Fibroblast of mammary gland (primary cell): ENCODE results near the gene DENND5B.
"Not testable (repeated sequence)": the region's sequence is repeated elsewhere in the genome, so short reads cannot be mapped to it uniquely, and the experiment has no call there.

Experiments
- DNase-seq: peaks from one replicate; pipeline ENCODE4 v3.0.0-alpha.2; 2010; ENCODE audit warnings: low read depth
- H3K4me3 ChIP-seq: 2 replicates; pipeline ENCODE4 v1.5.1; 2011; ENCODE audit warnings: low read depth, mild to moderate bottlenecking, low read length, moderate library complexity; ENCODE audit not compliant: control insufficient read depth
- TF ChIP-seq, protein P1 (sequence below): conservative IDR thresholded peaks from 2 replicates; pipeline ENCODE4 v1.5.1; 2011; ENCODE audit warnings: low read depth, low read length, inconsistent platforms; ENCODE audit not compliant: control insufficient read depth, insufficient read depth

The DENND5B gene

DNA sequence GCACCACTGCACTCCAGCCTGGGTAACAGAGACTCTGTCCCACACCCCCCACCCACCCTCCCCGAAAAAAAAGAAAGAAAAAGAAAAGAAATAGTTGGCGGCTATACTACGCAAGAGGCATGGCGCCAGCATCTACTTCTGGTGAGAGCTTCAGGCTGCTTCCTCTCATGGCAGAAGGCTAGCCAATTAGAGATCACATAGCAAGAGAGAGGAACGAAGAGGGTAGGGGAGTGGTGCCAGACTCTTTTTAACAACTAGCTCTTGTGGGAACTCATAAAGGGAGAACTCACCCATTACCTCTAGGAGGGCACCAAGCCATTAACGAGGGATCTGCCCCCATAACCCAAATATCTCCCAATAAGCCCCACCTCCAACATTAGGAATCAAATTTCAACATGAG, 6.2 kb downstream of the DENND5B start:
- no peak overlapping the region for H3K4me3 ChIP-seq
- TF ChIP-seq, protein P1, sequence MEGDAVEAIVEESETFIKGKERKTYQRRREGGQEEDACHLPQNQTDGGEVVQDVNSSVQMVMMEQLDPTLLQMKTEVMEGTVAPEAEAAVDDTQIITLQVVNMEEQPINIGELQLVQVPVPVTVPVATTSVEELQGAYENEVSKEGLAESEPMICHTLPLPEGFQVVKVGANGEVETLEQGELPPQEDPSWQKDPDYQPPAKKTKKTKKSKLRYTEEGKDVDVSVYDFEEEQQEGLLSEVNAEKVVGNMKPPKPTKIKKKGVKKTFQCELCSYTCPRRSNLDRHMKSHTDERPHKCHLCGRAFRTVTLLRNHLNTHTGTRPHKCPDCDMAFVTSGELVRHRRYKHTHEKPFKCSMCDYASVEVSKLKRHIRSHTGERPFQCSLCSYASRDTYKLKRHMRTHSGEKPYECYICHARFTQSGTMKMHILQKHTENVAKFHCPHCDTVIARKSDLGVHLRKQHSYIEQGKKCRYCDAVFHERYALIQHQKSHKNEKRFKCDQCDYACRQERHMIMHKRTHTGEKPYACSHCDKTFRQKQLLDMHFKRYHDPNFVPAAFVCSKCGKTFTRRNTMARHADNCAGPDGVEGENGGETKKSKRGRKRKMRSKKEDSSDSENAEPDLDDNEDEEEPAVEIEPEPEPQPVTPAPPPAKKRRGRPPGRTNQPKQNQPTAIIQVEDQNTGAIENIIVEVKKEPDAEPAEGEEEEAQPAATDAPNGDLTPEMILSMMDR, result no peak
- no peak for DNase-seq

- H3K4me3 ChIP-seq, result no peak overlapping the region
- no peak for DNase-seq
- TF ChIP-seq, protein P1, result no peak
These were observed 7.1 kb downstream of the DENND5B start for GRCh38 chr12:31583878-31584277.

DNA sequence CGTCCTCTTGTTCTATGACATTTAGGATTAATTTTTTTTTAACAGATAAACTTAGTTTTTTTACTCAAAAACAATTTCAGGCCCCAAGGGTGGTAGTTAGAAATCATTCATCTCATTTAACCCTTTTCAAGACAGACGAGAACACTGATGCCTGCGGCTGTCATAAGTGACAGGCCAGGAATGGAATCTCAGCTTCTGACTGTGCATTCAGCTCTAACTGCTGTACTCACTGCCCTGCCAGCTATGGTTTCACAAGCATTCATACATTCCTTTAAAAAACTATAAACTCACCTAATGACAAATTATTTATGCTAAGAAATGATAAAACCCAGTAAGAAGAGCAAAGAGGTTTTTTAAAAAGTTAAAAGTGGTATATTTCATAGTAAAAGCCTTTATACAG, 8.8 kb downstream of the DENND5B start:
- TF ChIP-seq, protein P1, result no peak
- no peak for DNase-seq
- no peak overlapping the region for H3K4me3 ChIP-seq

- no peak for DNase-seq
- H3K4me3 ChIP-seq, result no peak overlapping the region
- TF ChIP-seq, protein P1, result no peak
These were observed 12.3 kb downstream of the DENND5B start for GRCh38 chr12:31578632-31579031.

DNA sequence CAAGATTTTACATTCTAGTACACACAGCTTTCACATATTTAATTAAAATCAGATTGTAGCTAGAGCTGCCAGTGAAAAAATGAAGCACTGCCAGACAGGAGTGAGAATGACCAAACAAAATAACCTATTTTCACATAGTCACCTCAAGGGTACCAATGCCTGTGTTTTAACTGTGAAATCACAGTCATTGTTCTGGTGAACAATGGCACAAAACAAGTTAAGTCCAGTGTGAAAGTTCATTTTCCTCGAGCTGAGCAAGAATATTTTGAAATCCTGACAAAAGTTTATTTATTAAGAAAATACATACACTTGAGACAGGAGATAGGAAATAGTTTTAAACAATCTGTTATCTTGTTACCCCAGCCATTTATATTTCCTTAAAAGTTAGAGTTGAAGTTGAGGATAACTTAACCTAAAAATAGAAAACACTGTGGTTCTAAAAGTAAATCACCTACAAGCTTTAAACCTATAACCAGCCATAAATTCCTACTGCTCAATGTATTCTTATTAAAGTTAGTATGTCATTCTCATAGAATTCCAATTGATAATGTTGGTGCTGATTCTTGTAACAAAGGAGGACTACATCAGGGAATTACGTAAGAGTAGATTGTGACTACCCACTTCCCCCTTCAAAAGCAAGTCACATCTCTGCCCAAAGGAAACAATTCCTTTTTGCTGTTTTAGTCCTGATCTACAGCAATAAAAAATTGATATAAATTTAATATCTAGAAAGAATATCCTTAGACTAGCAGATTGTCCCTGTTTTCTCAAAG, 15.9 kb downstream of the DENND5B start:
- no peak for DNase-seq
- TF ChIP-seq, protein P1, result no peak
- no peak overlapping the region for H3K4me3 ChIP-seq

DNA sequence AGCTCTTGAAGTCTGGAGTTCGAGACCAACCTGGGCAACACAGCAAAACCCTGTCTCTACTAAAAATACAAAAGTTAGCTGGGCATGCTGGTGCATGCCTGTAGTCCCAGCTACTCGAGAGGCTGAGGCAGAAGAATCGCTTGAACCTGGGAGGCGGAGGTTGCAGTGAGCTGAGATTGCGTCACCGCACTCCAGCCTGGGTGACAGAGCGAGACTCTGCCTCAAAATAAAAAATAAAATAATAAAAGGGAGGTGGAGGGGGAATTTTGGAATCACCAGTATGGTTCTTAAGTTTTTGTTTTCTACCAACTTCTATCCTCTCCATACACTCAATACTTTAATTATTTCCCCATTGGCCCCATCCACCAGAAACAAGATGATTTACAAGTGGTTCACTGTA, 16.6 kb downstream of the DENND5B start:
- not testable (repeated sequence) for DNase-seq, H3K4me3 ChIP-seq

DNA sequence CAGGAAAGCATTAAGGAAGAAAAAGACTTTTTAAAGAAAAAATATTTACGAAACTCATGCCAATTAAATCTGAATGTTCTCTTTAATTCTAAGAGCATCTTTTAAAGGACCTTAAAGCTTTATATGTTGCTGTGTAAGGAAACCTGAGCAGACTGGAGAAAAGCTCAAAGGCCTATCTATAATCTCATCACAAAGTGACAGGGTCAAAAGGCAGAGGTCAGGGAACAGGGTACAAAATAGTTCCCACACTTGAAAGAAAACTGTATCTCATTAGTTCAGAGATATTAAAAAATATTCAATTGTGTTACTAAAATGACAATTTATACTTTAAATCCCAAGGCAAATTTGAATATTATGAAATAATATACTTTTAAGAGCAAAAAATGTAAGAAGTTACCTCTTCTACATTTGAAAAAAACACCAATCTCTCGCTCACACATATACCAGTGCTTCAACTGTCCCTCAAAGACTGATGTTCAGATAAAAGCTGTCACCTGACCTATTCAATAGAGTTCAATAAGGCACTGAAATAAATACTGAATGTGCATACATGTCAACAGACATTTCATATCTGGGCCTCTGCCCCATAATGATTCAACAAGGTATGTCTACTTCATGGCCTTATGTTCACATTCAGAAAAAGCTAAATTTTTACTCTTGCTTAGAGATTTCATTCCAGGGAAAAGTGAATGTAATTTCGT, 17.9 kb downstream of the DENND5B start:
- no peak for DNase-seq
- no peak overlapping the region for H3K4me3 ChIP-seq
- TF ChIP-seq, protein P1, result no peak
